ENCODE data around the gene BANK1.

BANK1 gene

DNA sequence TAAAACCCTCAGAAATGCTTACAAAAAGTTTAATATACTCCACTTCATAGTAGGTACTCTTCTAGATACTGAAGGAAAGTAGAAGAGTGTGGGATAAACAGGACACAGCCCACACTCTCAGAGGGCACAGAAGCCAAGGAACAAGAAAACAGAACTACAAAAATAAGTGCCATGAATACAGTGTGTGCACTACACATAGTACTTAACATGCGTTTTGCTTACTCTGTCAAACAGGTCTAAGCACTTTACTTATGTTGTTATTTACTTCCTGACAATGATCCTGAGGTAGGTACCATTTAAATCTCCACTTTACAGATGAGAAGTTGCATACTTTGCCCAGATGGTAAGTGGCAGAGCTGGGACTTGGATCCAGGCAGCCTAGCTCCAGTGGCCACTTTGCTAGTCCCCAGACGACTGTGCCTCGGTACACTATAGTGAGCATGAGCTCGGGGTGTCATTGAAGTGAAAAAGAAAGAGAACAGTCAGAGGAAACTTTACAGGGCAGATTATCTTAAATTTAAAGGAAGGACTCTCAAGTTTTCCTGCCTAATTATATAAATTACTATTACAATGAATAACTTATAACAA lies 120.3 kb downstream of the BANK1 start:
- Histone ChIP-seq H3K27ac (no peak overlapping the region), H3K4me3 (no peak overlapping the region)
- DNase-seq (ENCODE audit: low spot score) = no peak
- TF ChIP-seq, protein P1, sequence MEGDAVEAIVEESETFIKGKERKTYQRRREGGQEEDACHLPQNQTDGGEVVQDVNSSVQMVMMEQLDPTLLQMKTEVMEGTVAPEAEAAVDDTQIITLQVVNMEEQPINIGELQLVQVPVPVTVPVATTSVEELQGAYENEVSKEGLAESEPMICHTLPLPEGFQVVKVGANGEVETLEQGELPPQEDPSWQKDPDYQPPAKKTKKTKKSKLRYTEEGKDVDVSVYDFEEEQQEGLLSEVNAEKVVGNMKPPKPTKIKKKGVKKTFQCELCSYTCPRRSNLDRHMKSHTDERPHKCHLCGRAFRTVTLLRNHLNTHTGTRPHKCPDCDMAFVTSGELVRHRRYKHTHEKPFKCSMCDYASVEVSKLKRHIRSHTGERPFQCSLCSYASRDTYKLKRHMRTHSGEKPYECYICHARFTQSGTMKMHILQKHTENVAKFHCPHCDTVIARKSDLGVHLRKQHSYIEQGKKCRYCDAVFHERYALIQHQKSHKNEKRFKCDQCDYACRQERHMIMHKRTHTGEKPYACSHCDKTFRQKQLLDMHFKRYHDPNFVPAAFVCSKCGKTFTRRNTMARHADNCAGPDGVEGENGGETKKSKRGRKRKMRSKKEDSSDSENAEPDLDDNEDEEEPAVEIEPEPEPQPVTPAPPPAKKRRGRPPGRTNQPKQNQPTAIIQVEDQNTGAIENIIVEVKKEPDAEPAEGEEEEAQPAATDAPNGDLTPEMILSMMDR (IDR thresholded peaks at IDR 0.05) = no peak

DNA sequence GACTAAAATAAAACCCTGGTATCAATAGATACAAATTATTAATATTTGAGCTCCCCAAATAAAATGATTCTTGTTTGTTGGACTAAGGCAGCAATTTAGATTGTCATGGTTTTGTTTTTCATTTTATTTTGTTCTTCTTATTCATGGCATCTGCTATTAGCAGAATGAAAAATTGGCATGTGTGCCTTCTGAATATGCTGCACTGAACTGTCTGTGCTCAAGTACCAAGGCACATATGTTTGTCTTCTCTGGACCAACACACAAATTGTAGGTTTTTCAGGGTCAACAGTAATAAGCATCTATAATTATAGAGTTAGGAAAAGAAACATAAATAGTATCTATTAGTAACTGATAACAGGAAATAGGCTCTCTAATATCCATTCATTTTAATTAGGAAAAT lies 121.1 kb downstream of the BANK1 start:
- TF ChIP-seq, protein P1 (IDR thresholded peaks at IDR 0.05) = no peak
- no peak overlapping the region for H3K27ac ChIP-seq

DNA sequence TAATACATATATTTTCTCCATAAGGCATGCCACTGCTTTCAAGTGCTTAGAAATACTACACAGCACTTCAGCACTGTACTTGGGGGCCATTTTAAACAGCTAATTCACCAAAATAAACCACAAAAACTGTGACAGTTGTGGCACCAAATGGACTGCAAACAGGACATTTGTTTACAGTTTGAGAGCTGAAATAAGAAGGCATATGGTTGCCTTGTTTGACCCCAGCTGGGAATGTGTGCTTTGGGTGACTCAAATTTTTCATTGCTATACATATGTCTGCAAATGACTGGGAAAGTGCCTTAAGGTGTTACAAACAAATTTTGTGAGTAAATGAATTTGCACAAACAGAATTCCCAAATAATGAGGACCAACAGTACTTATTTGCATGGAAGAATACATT lies 124.2 kb downstream of the BANK1 start:
- Histone ChIP-seq H3K4me3 (no peak overlapping the region), H3K27ac (no peak overlapping the region)
- no peak for DNase-seq (ENCODE audit: low spot score)
- TF ChIP-seq, protein P1 (IDR thresholded peaks at IDR 0.05) = no peak

More for the DNA sequence above, 121.1 kb downstream of the BANK1 start:
- H3K4me3 ChIP-seq = no peak overlapping the region
- DNase-seq (ENCODE audit: low spot score) = no peak

DNA sequence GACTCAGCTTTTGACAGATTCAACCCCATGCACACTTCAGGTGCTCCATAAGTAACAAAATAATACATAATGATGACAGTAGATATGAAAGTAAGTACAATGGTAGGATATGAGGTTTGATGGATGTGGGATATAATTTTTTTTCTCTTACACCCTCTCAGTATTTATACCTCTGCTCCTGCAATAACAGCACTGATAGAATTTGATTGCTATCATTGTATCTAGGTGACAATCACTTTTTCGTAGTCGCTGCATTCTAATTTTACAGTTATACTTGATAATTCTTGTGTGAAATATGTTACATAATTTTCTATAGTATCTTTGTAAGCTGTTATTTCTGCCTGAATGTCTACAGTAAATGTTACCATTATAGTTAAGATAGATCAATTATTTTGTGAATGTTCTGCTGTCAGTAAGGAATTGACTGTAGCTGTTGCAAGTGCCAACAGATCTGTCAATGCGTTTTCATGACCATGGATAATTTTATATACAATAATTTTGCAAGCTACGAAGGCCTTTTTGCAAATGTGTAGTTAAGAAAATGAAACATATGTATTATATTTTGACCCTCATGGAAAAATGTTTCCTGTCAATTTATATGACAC lies 128.9 kb downstream of the BANK1 start:
- DNase-seq (ENCODE audit: low spot score) = no peak
- Histone ChIP-seq H3K4me3 (no peak overlapping the region), H3K27ac (no peak overlapping the region)
- TF ChIP-seq, protein P1 (IDR thresholded peaks at IDR 0.05) = no peak

DNA sequence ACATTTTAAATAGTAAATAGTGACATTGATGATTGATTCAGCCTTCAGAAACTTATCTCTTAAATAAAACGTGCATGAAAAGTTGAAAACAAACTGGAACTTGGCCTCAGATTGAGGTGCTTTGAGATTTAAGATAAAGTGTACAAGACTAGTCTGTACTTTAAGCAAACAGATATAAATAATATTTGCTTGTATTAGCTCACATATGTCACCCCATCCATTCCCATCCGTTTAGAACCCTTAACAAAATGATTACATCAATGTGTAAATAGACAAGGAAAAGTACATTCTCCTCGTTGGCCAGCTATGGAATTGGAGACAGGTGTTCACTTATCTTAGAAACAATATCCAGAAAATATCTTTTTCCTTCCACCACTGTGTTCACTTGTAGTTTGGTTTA lies 130.8 kb downstream of the BANK1 start:
- H3K4me3 ChIP-seq = no peak overlapping the region
- H3K27ac ChIP-seq = no peak overlapping the region
- TF ChIP-seq, protein P1 (IDR thresholded peaks at IDR 0.05) = no peak
- DNase-seq (ENCODE audit: low spot score) = no peak

DNA sequence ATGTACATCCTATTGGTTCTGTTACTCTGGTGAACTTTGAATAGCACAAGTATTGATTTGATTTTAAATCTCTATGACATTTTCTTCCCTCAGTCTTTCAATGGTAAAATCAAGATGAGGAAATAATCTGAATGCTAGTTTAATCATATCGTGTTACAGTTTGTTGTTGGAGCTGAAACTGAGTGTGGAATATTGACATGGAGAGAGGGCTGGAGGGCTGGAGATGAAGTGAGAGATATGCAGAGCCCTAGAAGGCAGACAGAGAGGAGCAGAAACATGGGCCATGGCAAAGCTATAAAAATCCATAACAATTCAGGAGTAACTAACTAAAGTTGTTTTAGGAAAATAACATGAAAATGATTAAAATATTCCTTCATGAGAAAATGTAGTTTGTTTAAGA lies 141.1 kb downstream of the BANK1 start:
- no peak overlapping the region for H3K27ac ChIP-seq
- no peak overlapping the region for H3K4me3 ChIP-seq
- TF ChIP-seq, protein P1 (IDR thresholded peaks at IDR 0.05) = no peak
- no peak for DNase-seq (ENCODE audit: low spot score)

DNA sequence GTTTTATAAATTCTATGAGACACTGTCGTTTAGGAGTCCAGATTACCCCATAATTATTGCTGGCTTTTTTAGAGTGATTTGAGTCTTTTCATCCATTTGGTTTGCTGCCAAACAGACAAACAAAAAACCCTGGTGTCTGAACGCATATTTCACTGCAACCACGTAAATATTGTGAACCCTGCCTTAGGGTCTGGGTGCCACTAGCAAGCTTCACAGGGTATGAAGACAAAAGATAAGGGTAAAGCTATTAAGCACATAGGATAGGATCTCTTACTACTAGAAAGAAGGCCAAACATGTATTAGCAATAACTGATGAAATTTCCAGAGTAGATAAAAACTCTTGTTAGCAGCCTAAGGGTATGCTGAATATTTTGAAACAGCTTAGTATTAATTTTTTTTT lies 143.3 kb downstream of the BANK1 start:
- Histone ChIP-seq H3K4me3 (no peak overlapping the region), H3K27ac (no peak overlapping the region)
- TF ChIP-seq, protein P1 (IDR thresholded peaks at IDR 0.05) = no peak
- DNase-seq (ENCODE audit: low spot score) = no peak

Measured in coronary artery (tissue), 2 donors.